GM23248 (cell line): Measurements from ENCODE around the gene UGT1A4. TPM values are rescaled to one million over a fixed set of nuclear protein-coding genes. Genes with fewer than 3 reads are reported as not detected.

Source experiments
- DNase-seq: peaks from one replicate; pipeline ENCODE4 v3.0.0-alpha.2; 2015
- H2AFZ ChIP-seq: fragments of 200-600 bp; sonication (generic); 2 replicates; pipeline ENCODE4 v1.6.1; 2016; ENCODE audit warnings: antibody characterized with exemption
- H3F3A ChIP-seq: fragments of 200-600 bp; sonication (generic); 2 replicates; pipeline ENCODE4 v1.6.1; 2016; ENCODE audit warnings: mild to moderate bottlenecking, antibody characterized with exemption, mixed run types; ENCODE audit not compliant: insufficient read depth
- H3K27ac ChIP-seq: fragments of 200-600 bp; sonication (generic); 2 replicates; pipeline ENCODE4 v1.5.1; 2016; ENCODE audit warnings: mild to moderate bottlenecking
- H3K27me3 ChIP-seq: fragments of 200-600 bp; sonication (generic); replicated peaks from 2 replicates; pipeline ENCODE4 v1.6.1; 2016; ENCODE audit warnings: mild to moderate bottlenecking; ENCODE audit not compliant: insufficient read depth
- H3K36me3 ChIP-seq: fragments of 200-600 bp; sonication (generic); 2 replicates; pipeline ENCODE4 v1.6.1; 2016; ENCODE audit warnings: low read depth, mild to moderate bottlenecking
- H3K4me1 ChIP-seq: fragments of 200-600 bp; sonication (generic); 2 replicates; pipeline ENCODE4 v1.6.1; 2016; ENCODE audit warnings: mild to moderate bottlenecking; ENCODE audit not compliant: insufficient read depth
- H3K4me2 ChIP-seq: fragments of 200-600 bp; sonication (generic); one replicate; pipeline ENCODE4 v1.6.1; 2016; ENCODE audit warnings: mild to moderate bottlenecking; ENCODE audit not compliant: unreplicated experiment
- H3K4me3 ChIP-seq: fragments of 200-600 bp; sonication (generic); 2 replicates; pipeline ENCODE4 v1.5.1; 2016; ENCODE audit warnings: mild to moderate bottlenecking
- H3K79me2 ChIP-seq: fragments of 200-600 bp; sonication (generic); 2 replicates; pipeline ENCODE4 v1.6.1; 2016; ENCODE audit warnings: mild to moderate bottlenecking; ENCODE audit not compliant: insufficient read depth
- H3K9ac ChIP-seq: fragments of 200-600 bp; sonication (generic); 2 replicates; pipeline ENCODE4 v1.6.1; 2016; ENCODE audit warnings: mild to moderate bottlenecking
- H3K9me2 ChIP-seq: fragments of 200-600 bp; sonication (generic); 2 replicates; pipeline ENCODE4 v1.6.1; 2016; ENCODE audit warnings: mixed run types, mild to moderate bottlenecking, moderate library complexity; ENCODE audit not compliant: insufficient read depth
- H3K9me3 ChIP-seq: fragments of 200-600 bp; sonication (generic); one replicate; pipeline ENCODE4 v1.6.1; 2017; ENCODE audit warnings: low read depth
- H4K20me1 ChIP-seq: fragments of 200-600 bp; sonication (generic); 2 replicates; pipeline ENCODE4 v1.6.0; 2016; ENCODE audit not compliant: insufficient read depth
- EZH2 ChIP-seq: fragments of 200-600 bp; sonication (generic); IDR thresholded peaks from 2 replicates; pipeline ENCODE4 v1.6.1; 2018; ENCODE audit warnings: antibody characterized with exemption, mild to moderate bottlenecking; ENCODE audit not compliant: insufficient read depth, poor library complexity, severe bottlenecking
- EZH2phosphoT487 ChIP-seq: fragments of 200-600 bp; sonication (generic); IDR thresholded peaks from 2 replicates; pipeline ENCODE4 v1.6.1; 2018; ENCODE audit warnings: antibody characterized with exemption, moderate library complexity, mild to moderate bottlenecking, low read depth; ENCODE audit not compliant: insufficient read depth
- WGBS, 2 experiments: methylation state at CpG; one replicate each; pipeline ENCODE4 v1.1.6; 2015 to 2017; ENCODE audit warnings: low lambda C conversion rate in 2 of 2, low coverage in 1 of 2; ENCODE audit errors: missing lambda C conversion rate in 2 of 2; 5-methylcytosine and 5-hydroxymethylcytosine counted together
- in situ Hi-C: fragments of 300-500 bp; cut with MboI; formaldehyde crosslinking; loops from 2 replicates; pipeline ENCODE4 v1.15.0; 2020
- polyA plus RNA-seq: library from polyadenylated mRNA; unstranded; fragments of >200 nt; fragmentation: Nextera tagmentation; extraction: Ambion mirVana; gene quantifications from 2 replicates; pipeline ENCODE4 v1.2.1, GENCODE V29; 2016
- total RNA-seq: library from RNA; depleted of rRNA; stranded (reverse); fragments of >200 nt; shearing (Covaris generic); gene quantifications from 2 replicates; pipeline ENCODE4 v1.2.3, GENCODE V29; 2014

Gene UGT1A4
- total and polyA plus RNA-seq, 2 experiments from 2014 or later, result not detected

DNA sequence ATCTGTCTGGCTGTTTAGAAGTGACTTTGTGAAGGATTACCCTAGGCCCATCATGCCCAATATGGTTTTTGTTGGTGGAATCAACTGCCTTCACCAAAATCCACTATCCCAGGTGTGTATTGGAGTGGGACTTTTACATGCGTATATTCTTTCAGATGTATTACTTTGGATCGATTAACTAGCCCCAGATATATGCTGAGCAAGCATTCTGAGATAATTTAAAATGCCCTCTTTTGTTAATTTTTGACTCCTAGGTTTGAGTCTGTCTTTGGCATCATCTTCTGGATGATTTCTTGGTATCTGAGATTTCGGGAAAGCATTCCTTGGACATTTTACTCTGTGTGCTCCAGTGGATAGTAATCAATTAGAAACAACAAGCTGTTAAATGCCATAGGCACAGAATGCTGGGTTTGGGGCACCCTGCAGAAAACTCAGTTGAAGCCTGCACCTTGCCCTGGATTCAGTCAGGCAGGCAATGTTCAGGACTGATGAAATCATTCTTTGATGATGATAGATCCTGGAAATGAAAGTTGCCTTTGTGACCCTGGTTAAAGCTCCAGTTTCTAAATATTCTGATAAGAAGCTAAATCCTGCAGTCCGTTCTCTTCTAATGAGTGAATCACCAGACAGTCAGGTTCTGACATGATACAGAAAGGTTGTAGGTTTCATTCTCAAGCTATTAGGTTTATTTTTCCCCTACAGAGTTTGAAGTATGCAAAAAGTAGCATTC is 42.7 kb downstream of the UGT1A4 start:
- no peak for DNase-seq
- Histone ChIP-seq H3K27me3 (0 out of 2 replicates have a peak, but pooled peaks cover 4% of the 10 kb centered on the region), H3K4me1 (peaks cover 15% of the 10 kb centered on the region), H3K9me2 (no peaks in the 10 kb centered on the region), H3K9me3 (no peaks in the 10 kb centered on the region), H2AFZ (no peak overlapping the region), H4K20me1 (no peaks in the 10 kb centered on the region), H3K4me3 (no peak overlapping the region), H3K79me2 (no peaks in the 10 kb centered on the region), H3K27ac (no peak overlapping the region), H3K4me2 (no peak overlapping the region), H3K36me3 (no peaks in the 10 kb centered on the region), H3K9ac (no peak overlapping the region), H3F3A (peaks cover 12% of the 10 kb centered on the region; the same call in 1 of the 2 replicates)
- in situ Hi-C loops, result no loop called here
- 29 to 35% methylated on average over 4 of the region's 4 CpGs for WGBS, 2 experiments
- TF ChIP-seq EZH2, result no peak
- no peak for TF ChIP-seq EZH2phosphoT487

DNA sequence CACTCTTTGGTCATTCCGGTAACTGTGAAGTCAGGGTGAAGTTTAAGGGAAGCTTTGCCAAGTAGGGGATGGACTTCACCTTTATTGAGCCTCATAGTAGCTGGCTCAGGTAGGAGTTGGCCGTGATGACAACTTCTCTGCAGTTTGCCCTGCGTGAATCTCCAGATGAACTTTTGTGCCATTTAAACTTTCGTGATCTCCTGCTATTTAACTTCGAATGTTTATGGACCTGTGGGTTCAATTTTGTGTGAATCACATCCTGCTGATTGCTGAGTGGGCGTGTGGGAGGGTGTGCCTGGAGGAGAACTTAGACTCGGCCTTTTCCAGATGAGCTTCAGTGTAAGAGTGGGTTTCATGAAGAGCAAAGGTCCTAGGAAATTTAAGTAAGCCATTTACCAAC is 45.7 kb downstream of the UGT1A4 start:
- Histone ChIP-seq H3K27ac (no peak overlapping the region), H3K9ac (no peak overlapping the region), H3K9me3 (no peaks in the 10 kb centered on the region), H3K27me3 (0 out of 2 replicates have a peak, but pooled peaks cover 4% of the 10 kb centered on the region), H3F3A (peaks cover 12% of the 10 kb centered on the region; the same call in 1 of the 2 replicates), H3K4me1 (peaks cover 15% of the 10 kb centered on the region), H3K9me2 (no peaks in the 10 kb centered on the region), H3K4me3 (no peak overlapping the region), H3K79me2 (no peaks in the 10 kb centered on the region), H3K36me3 (no peaks in the 10 kb centered on the region), H4K20me1 (no peaks in the 10 kb centered on the region), H2AFZ (peak overlapping the region; percentile 28; the same call in 1 of the 2 replicates), H3K4me2 (peak overlapping the region; percentile 30)
- in situ Hi-C loops, result no loop called here
- peak; percentile 65 for DNase-seq
- 23% methylated on average over 7 of the region's 7 CpGs for WGBS, 2 experiments
- TF ChIP-seq EZH2phosphoT487 (no peak), EZH2 (no peak)

DNA sequence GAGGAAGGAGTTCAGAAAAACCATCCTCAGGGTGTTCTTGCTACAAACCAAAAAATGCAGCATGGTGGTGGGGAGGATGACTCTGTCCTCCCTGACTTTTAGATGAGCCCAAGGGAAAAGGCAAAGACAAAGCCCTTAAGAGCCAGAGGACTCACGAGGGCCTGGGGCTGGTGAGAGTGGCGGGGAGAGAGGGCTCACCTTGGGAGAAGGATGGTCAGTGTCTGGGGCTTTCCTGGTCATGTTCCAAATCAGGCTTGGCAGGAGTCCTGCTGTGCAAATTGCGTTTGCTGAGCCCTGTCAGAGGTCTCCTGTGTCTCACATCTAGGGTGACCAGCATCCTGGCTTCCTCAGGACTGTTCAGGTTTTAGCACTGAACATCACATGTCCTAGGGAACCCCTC is 46.2 kb downstream of the UGT1A4 start:
- WGBS, 2 experiments, result 7 to 22% methylated on average over 3 of the region's 3 CpGs
- Histone ChIP-seq H3K4me2 (peak overlapping the region; percentile 30), H3K4me3 (no peak overlapping the region), H3K27ac (no peak overlapping the region), H3K9me2 (no peaks in the 10 kb centered on the region), H3K27me3 (0 out of 2 replicates have a peak, but pooled peaks cover 4% of the 10 kb centered on the region), H3F3A (peaks cover 12% of the 10 kb centered on the region; the same call in 1 of the 2 replicates), H3K4me1 (peaks cover 15% of the 10 kb centered on the region), H3K36me3 (no peaks in the 10 kb centered on the region), H3K9ac (no peak overlapping the region), H4K20me1 (no peaks in the 10 kb centered on the region), H3K79me2 (no peaks in the 10 kb centered on the region), H2AFZ (peak overlapping the region; percentile 28; the same call in 1 of the 2 replicates), H3K9me3 (no peaks in the 10 kb centered on the region)
- in situ Hi-C loops, result no loop called here
- peak; percentile 6 for DNase-seq
- TF ChIP-seq EZH2phosphoT487, result no peak

DNA sequence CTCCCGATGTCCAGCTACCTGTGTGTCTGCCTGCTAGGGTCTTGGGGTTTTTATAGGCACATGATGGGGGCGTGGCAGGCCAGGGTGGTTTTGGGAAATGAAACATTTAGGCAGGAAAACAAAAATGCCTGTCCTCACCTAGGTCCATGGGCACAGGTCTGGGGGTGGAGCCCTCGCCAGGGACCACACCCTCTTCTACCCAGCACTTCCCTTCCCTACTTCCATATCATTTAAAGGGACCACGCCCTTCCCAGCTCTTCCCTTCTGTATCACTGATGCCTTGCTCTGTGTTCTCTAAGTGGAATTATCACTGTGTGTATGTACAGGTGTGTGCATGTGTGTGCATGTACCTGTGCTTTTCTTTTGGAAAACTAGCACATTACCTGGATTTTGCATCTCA is 47.9 kb downstream of the UGT1A4 start:
- in situ Hi-C loops, result no loop called here

More for the DNA sequence above, 47.9 kb downstream of the UGT1A4 start:
- Histone ChIP-seq H3K27ac (no peak overlapping the region), H3K27me3 (0 out of 2 replicates have a peak, but pooled peaks cover 8% of the 10 kb centered on the region), H3K9ac (no peak overlapping the region), H3K4me1 (peaks cover 15% of the 10 kb centered on the region), H4K20me1 (no peaks in the 10 kb centered on the region), H2AFZ (no peak overlapping the region), H3F3A (peaks cover 12% of the 10 kb centered on the region; the same call in 1 of the 2 replicates), H3K9me3 (no peaks in the 10 kb centered on the region), H3K36me3 (no peaks in the 10 kb centered on the region), H3K4me3 (no peak overlapping the region), H3K4me2 (no peak overlapping the region), H3K79me2 (no peaks in the 10 kb centered on the region), H3K9me2 (no peaks in the 10 kb centered on the region)
- no peak for TF ChIP-seq EZH2phosphoT487
- TF ChIP-seq EZH2, result no peak
- 34 to 39% methylated on average over 4 of the region's 4 CpGs for WGBS, 2 experiments
- no peak for DNase-seq
